HG03575 (cell line): Measurements from ENCODE around the gene RMP24.
"Not testable (repeated sequence)": the region's sequence is repeated elsewhere in the genome, so short reads cannot be mapped to it uniquely, and the experiment has no call there.

ENCODE experiments used
- ATAC-seq: cut with Tn5 transposase; IDR thresholded peaks from one replicate; pipeline ENCODE4 v1.9.1; 2021; ENCODE audit not compliant: unreplicated experiment, insufficient number of reproducible peaks, low FRiP score; ENCODE audit errors: extremely low read depth

Gene RMP24

GRCh38 chr18:35962320-35962719, 10.2 kb upstream of the RMP24 start:
- ATAC-seq, result no peak

GRCh38 chr18:35964319-35964718, 8.2 kb upstream of the RMP24 start:
- no peak for ATAC-seq

GRCh38 chr18:35967866-35968265, 4.6 kb upstream of the RMP24 start:
- ATAC-seq, result not testable (repeated sequence)

- ATAC-seq, result no peak
These were observed 4.1 kb upstream of the RMP24 start for GRCh38 chr18:35968278-35968880.

GRCh38 chr18:35969676-35970075, 2.8 kb upstream of the RMP24 start:
- no peak for ATAC-seq

GRCh38 chr18:35971661-35972196, 750 bp upstream of the RMP24 start:
- ATAC-seq, result no peak

GRCh38 chr18:35973650-35974049, 1.2 kb downstream of the RMP24 start:
- no peak for ATAC-seq

- ATAC-seq, result no peak
These were observed 1.7 kb downstream of the RMP24 start for GRCh38 chr18:35974181-35974580.

GRCh38 chr18:35979112-35979511, 6.6 kb downstream of the RMP24 start:
- ATAC-seq, result no peak

- no peak for ATAC-seq
These were observed 10.1 kb downstream of the RMP24 start for GRCh38 chr18:35982409-35983114.

GRCh38 chr18:35983147-35983546, 10.7 kb downstream of the RMP24 start:
- ATAC-seq, result no peak

GRCh38 chr18:35983818-35984217, 11.3 kb downstream of the RMP24 start:
- ATAC-seq, result no peak

GRCh38 chr18:35991696-35992095, 19.2 kb downstream of the RMP24 start:
- ATAC-seq, result no peak

- ATAC-seq, result no peak
These were observed 20.5 kb downstream of the RMP24 start for GRCh38 chr18:35993013-35993412.

GRCh38 chr18:35998967-35999366, 26.5 kb downstream of the RMP24 start:
- no peak for ATAC-seq

GRCh38 chr18:35999925-36000324, 27.4 kb downstream of the RMP24 start:
- no peak for ATAC-seq

- no peak for ATAC-seq
These were observed 34.5 kb downstream of the RMP24 start for GRCh38 chr18:36006997-36007396.

- ATAC-seq, result no peak
These were observed 36.7 kb downstream of the RMP24 start for GRCh38 chr18:36009214-36009613.

- ATAC-seq, result no peak
These were observed 40.4 kb downstream of the RMP24 start for GRCh38 chr18:36012891-36013290.

- ATAC-seq, result peak; percentile 85
These were observed 43.1 kb downstream of the RMP24 start for GRCh38 chr18:36015629-36016028.

GRCh38 chr18:36017232-36017631, 44.8 kb downstream of the RMP24 start:
- ATAC-seq, result no peak
